HAP-1 (cell line): ENCODE measurements around the gene SPATA9.

ENCODE experiments used
- DNase-seq, 2 experiments: peaks; one replicate each; pipeline ENCODE4 v3.0.0-alpha.2; 2016 to 2020; ENCODE audit warnings: low spot score in 2 of 2
- H3K27me3 ChIP-seq: fragments of 250-450 bp; sonication (Bioruptor Pico); 2 replicates; pipeline ENCODE4 v1.5.1; 2020; ENCODE audit warnings: low read depth, mild to moderate bottlenecking, moderate library complexity
- H3K36me3 ChIP-seq: fragments of 250-450 bp; sonication (Bioruptor Pico); replicated peaks from 2 replicates; pipeline ENCODE4 v1.5.1; 2020; ENCODE audit warnings: mild to moderate bottlenecking
- H3K4me1 ChIP-seq: fragments of 250-450 bp; sonication (Bioruptor Pico); 2 replicates; pipeline ENCODE4 v1.5.1; 2020; ENCODE audit warnings: mild to moderate bottlenecking
- H3K4me3 ChIP-seq: fragments of 250-450 bp; sonication (Bioruptor Pico); 2 replicates; pipeline ENCODE4 v1.5.1; 2020; ENCODE audit warnings: mild to moderate bottlenecking, moderate library complexity
- H3K9me3 ChIP-seq: fragments of 250-450 bp; sonication (Bioruptor Pico); 2 replicates; pipeline ENCODE4 v1.5.1; 2020; ENCODE audit warnings: mild to moderate bottlenecking, moderate library complexity
- in situ Hi-C: fragments of 300-500 bp; cut with MboI; formaldehyde crosslinking; loops from 3 replicates; pipeline ENCODE4 v1.14.3; 2020; ENCODE audit warnings: low sequenced_read_pairs, inconsistent platforms, mixed read lengths

The SPATA9 gene

DNA sequence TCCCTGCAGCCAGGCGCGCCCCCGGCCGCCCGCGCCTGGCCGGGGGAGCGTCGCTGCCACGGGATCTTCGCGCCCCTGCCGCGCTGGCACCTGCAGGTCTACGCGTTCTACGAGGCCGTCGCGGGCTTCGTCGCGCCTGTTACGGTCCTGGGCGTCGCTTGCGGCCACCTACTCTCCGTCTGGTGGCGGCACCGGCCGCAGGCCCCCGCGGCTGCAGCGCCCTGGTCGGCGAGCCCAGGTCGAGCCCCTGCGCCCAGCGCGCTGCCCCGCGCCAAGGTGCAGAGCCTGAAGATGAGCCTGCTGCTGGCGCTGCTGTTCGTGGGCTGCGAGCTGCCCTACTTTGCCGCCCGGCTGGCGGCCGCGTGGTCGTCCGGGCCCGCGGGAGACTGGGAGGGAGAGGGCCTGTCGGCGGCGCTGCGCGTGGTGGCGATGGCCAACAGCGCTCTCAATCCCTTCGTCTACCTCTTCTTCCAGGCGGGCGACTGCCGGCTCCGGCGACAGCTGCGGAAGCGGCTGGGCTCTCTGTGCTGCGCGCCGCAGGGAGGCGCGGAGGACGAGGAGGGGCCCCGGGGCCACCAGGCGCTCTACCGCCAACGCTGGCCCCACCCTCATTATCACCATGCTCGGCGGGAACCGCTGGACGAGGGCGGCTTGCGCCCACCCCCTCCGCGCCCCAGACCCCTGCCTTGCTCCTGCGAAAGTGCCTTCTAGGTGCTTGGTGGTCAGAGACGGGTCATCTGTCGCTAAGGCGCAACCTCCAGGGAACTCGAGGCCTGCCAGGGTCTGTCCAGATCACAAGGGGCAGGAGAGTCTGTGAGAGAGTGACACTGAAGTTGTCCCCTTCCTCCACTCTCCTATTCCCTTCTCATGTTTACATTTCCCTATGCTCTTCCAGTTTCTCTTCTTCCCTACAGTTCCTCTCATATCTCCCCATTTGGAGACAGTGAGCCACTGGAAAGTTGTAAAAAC lies 61.6 kb downstream of the SPATA9 start:
- no peak overlapping the region for H3K4me3 ChIP-seq
- H3K4me1 ChIP-seq, result no peaks in the 10 kb centered on the region
- no peak for DNase-seq
- H3K27me3 ChIP-seq, result no peaks in the 10 kb centered on the region
- no peaks in the 10 kb centered on the region for H3K36me3 ChIP-seq
- in situ Hi-C loops, result no loop called here
- no peaks in the 10 kb centered on the region for H3K9me3 ChIP-seq

DNA sequence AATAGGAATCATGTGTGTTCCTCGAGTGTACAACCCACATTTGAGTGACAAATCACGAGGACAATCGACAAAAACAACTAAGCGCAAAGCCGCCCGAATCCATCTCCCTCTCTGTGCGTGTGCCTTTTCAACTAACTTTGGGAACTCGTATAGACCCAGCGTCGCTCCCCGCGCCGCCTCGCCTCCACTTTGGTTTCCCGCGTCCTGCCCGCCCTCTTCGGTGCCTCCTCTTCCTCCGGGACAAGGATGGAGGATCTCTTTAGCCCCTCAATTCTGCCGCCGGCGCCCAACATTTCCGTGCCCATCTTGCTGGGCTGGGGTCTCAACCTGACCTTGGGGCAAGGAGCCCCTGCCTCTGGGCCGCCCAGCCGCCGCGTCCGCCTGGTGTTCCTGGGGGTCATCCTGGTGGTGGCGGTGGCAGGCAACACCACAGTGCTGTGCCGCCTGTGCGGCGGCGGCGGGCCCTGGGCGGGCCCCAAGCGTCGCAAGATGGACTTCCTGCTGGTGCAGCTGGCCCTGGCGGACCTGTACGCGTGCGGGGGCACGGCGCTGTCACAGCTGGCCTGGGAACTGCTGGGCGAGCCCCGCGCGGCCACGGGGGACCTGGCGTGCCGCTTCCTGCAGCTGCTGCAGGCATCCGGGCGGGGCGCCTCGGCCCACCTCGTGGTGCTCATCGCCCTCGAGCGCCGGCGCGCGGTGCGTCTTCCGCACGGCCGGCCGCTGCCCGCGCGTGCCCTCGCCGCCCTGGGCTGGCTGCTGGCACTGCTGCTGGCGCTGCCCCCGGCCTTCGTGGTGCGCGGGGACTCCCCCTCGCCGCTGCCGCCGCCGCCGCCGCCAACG lies 62.5 kb downstream of the SPATA9 start, which contains the start of gene GPR150:
TSS of gene GPR150 (plus strand) at position 58 of the 840 bp plus-strand sequence. CDS start at position 247, 189 bp downstream.
- H3K4me3 ChIP-seq, result no peak within 1 kb of the TSS
- no peaks in the 10 kb centered on the region for H3K27me3 ChIP-seq
- no peaks in the 10 kb centered on the region for H3K9me3 ChIP-seq
- no peaks in the 10 kb centered on the region for H3K4me1 ChIP-seq
- H3K36me3 ChIP-seq, result no peaks in the 10 kb centered on the region
- no peak for DNase-seq
- in situ Hi-C loops, result no loop called here

DNA sequence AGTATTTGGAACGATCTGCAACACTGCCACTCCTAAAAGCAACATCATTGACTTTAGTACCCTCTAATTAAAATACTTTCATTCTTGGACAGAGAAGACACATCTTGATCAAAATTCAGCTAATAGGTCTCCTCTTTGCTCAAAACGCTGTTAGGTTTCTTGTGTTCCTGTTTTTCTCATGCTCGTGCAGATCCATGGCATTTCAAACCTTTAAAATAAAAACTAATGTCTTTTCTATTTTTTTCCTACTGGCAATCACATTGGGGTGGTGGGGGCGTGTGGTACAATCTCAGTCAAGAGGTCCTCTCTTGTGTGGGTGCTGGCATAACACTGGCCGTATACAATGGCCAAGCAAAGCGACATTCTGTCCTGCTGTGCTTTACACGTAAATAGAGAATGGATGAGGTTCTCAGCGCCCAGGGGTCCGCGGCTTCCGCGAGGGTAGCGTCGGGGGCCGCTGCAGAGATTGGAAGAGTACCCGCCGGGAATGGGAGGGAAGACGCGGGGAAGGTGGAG lies 63.2 kb downstream of the SPATA9 start:
- no peak for DNase-seq
- Histone ChIP-seq H3K4me3 (no peak overlapping the region), H3K4me1 (no peaks in the 10 kb centered on the region), H3K36me3 (no peaks in the 10 kb centered on the region), H3K9me3 (no peaks in the 10 kb centered on the region), H3K27me3 (no peaks in the 10 kb centered on the region)
- in situ Hi-C loops, result no loop called here

DNA sequence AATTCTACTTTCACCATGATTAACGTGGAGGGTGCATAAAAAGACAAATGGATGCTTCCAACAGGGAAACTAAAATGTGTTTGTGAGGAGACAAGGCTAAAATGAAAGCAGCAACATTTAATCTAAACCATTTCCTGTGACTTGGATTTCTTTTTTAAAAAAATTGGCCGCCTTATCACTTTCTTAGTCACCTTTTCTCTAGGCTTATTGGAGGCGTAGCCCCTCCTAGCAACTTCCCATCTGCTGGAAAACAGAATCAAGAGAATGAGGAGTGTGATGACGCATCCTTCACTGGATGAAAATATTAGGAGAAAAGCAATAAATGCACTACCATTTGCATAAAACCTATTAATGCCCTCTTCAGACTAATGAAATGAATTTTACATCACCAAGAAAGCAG lies 63.7 kb downstream of the SPATA9 start:
- in situ Hi-C loops, result no loop called here
- H3K36me3 ChIP-seq, result no peaks in the 10 kb centered on the region
- no peak for DNase-seq
- no peaks in the 10 kb centered on the region for H3K4me1 ChIP-seq
- no peaks in the 10 kb centered on the region for H3K9me3 ChIP-seq
- no peaks in the 10 kb centered on the region for H3K27me3 ChIP-seq
- no peak overlapping the region for H3K4me3 ChIP-seq

DNA sequence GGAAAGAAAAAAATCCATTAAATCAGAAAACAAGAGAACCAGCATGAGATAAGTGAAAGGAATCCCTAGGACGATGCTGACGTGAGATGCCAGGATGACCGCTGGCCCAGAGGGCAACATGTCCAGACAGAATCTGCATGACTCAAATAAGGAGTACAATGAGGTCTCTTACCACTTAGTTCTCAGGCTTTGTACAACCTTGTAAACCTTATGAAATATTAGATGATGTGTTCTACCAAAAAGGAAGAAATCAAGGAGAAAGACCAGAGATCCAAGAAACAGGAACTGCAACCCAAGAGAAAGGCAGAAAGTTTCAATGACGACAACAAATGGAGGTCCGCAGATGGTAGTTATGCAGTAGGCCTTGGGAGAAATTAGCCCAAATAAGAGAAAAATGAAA lies 65.7 kb downstream of the SPATA9 start:
- Histone ChIP-seq H3K9me3 (peaks cover 3% of the 10 kb centered on the region; the same call in 1 of the 2 replicates), H3K27me3 (no peaks in the 10 kb centered on the region), H3K36me3 (no peaks in the 10 kb centered on the region), H3K4me1 (no peaks in the 10 kb centered on the region), H3K4me3 (no peak overlapping the region)
- no peak for DNase-seq
- in situ Hi-C loops, result no loop called here

DNA sequence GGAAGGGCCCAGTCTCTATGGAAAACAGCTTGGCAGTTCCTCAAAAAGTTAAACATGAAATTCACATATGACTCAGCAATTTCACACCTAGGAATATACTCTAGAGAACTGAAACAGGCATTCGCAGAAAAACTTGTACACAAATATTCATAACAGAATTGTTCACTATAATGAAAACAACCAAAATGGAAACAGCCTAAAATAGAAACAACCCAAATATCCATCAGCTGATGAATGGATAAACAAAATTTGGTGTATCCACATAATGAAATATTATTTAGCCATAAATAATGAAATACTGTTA lies 67.7 kb downstream of the SPATA9 start:
- no peak for DNase-seq
- Histone ChIP-seq H3K9me3 (peaks cover 3% of the 10 kb centered on the region; the same call in 1 of the 2 replicates), H3K27me3 (no peaks in the 10 kb centered on the region), H3K4me3 (no peak overlapping the region), H3K36me3 (no peaks in the 10 kb centered on the region), H3K4me1 (no peaks in the 10 kb centered on the region)
- in situ Hi-C loops, result no loop called here

DNA sequence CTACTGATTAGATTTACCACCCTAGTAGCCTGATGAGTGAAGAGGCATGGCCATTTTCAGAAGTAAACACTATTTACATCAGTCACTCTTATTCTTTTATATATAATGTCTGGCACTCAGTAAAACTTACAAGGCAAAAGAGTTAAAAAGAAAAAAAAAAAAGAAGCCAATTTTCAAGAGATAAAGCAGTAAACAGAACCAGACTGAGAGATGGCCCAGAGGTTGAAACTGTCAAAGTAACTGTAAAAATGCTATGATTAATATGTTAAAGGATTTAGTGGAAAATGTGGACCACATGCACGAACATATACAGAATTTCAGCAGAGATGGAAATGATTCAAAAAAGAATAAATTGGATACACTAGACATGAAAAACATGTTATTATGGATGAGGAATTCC lies 69.3 kb downstream of the SPATA9 start:
- H3K27me3 ChIP-seq, result no peaks in the 10 kb centered on the region
- H3K4me3 ChIP-seq, result no peak overlapping the region
- peaks cover 3% of the 10 kb centered on the region; the same call in 1 of the 2 replicates for H3K9me3 ChIP-seq
- in situ Hi-C loops, result no loop called here
- H3K4me1 ChIP-seq, result no peaks in the 10 kb centered on the region; the same call in 1 of the 2 replicates
- no peaks in the 10 kb centered on the region for H3K36me3 ChIP-seq
- DNase-seq, result no peak

DNA sequence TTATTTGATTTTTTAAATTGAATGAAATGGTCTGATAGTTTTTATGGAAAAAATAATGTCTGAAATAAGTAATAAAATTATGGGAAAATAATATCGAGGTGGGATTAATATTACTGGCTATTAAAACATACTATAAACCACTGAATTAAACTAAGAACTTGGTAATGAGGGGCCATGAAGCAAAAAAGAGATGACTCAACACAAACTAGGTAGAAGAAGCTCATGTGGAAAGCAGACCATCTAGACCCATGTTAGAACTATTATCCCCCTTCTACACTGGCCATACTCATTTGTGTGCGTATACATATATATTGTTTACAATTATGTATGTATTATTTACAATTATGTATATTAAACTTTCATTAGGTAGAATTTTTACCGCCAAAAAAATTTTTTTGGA lies 71.4 kb downstream of the SPATA9 start:
- H3K4me3 ChIP-seq, result no peak overlapping the region
- peaks cover 3% of the 10 kb centered on the region; the same call in 1 of the 2 replicates for H3K9me3 ChIP-seq
- no peaks in the 10 kb centered on the region for H3K36me3 ChIP-seq
- in situ Hi-C loops, result no loop called here
- no peaks in the 10 kb centered on the region for H3K27me3 ChIP-seq
- no peak for DNase-seq
- no peaks in the 10 kb centered on the region; the same call in 1 of the 2 replicates for H3K4me1 ChIP-seq

DNA sequence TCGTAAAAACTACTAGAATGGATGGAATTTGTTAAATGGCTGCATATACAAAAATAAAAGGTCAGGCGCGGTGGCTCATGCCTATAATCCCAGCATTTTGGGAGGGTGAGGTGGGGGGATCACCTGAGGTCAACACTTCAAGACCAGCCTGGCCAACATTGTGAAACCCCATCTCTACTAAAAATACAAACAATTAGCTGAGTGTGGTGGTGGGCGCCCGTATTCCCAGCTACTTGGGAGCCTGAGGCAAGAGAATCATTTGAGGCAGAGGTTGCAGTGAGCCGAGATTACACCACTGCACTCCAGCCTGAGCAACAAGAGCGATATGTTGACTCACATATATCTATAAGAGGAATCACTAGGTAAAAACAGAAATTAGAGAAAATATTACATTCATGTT lies 72.2 kb downstream of the SPATA9 start:
- Histone ChIP-seq H3K9me3 (peaks cover 3% of the 10 kb centered on the region; the same call in 1 of the 2 replicates), H3K27me3 (no peaks in the 10 kb centered on the region), H3K36me3 (no peaks in the 10 kb centered on the region), H3K4me1 (no peaks in the 10 kb centered on the region; the same call in 1 of the 2 replicates), H3K4me3 (no peak overlapping the region)
- peak in 1 of 2 experiments; percentile 43 for DNase-seq
- in situ Hi-C loops, result no loop called here

DNA sequence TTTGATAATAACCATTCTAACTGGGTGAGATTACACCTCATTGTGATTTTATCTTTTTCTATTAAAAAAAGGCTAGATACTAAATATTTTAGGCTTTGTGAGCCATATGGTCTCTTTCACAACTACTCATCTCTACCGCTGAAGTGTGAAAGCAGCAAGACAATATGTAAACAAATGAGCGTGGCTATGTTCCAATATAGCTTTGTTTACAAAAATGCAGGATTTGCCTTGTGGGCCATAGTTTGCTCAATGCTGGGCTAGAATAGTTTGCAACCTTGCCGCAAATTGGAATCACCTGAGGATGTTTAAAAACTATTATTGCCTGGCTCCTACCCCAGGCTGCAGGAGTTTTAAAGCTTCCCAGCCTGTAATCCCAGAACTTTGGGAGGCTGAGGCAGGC lies 73.1 kb downstream of the SPATA9 start:
- in situ Hi-C loops, result no loop called here
- Histone ChIP-seq H3K4me3 (no peak overlapping the region), H3K36me3 (no peaks in the 10 kb centered on the region), H3K9me3 (peaks cover 3% of the 10 kb centered on the region; the same call in 1 of the 2 replicates), H3K4me1 (no peaks in the 10 kb centered on the region; the same call in 1 of the 2 replicates), H3K27me3 (no peaks in the 10 kb centered on the region)
- DNase-seq, result no peak
